Stimulated activated CD4-positive, alpha-beta T cell treated with anti-CD3 and anti-CD28 coated beads, Interleukin-1b, Interleukin-23, amount 100 ng/mL, for 24 hours (primary cell): ENCODE measurements around the gene IL18BP.

Experiments
- DNase-seq, 4 experiments: peaks; one replicate each; pipeline ENCODE4 v3.0.0-alpha.2; 2020; ENCODE audit warnings: low read depth in 4 of 4, low spot score in 1 of 4

The IL18BP gene

DNA sequence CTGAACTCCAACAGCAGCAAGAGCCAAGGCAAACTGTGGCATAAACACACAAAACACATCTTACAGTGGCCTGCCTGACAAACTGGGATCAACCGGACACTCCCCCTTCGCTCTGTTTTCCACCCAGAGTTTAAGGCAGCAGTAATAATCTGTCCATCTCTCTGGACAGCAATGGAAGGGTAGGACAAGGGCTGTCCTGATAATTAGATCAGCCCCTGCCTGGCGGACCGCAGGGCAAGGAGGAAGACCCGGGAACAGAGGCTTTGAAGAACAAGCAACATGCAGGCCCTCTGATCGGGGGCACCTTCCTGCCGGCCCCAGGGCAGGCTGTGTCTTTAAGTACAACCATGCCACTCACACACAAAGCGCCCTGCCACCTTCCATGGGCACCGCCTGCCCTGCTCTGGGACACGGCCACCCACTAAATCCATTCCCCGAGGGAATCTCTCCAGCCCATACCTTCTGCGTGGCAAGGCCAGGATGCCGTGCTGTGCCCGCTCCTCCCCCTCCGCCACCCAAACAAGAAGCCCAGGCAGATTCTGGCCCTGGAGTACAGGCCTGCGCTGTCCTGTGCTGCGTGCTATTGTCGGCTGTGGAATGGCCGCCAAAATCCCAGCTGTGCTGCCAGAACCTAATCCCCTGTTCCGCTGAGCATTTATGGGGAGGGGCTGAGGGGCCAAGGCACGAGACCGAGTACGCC is 42.8 kb downstream of the IL18BP start:
- peak in 1 of 4 experiments; percentile 19 for DNase-seq

DNA sequence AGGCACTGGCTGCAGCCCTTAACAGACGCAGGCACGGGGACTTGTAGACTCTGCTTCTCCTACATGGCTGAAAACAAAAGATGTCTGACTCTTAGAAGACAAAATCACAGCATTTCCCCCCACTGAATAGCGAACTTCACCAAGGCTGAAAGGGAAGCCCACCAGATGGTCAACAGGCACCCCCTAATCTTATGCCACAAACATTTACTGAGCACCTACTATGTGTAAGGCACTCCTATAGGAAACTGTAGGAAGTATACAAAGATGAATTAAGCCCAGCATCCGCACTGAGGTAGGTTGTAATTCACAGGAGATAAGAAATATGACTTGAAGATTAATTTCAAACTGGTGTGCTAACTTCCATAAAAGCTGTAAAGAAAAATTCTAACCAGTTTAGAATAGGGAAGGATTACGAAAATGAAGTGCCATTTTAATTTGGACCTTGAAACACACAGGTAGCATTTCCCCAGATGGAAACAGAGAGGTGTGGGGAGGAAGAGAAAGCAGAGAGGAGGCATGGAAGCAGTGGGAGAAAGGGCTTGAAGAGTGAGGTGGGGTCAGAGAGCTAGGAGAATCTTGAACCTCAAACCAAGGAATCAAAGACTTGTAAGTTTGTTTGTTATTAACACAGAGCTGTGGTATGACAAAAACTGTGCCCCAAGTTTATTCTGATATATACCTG is 43.5 kb downstream of the IL18BP start:
- no peak for DNase-seq

DNA sequence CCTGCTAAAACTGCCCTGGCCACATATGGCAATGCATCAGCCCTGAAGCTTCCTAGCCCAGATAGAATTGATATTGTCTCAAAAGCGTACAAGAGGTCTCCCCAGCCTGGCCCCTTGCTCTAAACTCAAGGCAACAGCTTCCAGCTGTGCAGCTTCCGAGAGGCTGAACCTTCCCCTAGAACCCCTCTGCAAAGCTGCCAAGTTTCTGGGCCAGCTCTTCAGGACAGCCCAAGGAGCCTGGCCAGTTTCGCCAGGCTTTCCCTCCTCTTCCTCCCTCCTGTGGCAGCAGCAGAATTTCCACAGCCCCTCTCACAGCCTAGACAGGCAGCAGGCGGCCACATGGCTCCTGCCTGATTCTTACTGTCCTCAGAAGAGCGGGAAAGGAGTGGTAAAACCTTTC is 47.1 kb downstream of the IL18BP start:
- no peak for DNase-seq

DNA sequence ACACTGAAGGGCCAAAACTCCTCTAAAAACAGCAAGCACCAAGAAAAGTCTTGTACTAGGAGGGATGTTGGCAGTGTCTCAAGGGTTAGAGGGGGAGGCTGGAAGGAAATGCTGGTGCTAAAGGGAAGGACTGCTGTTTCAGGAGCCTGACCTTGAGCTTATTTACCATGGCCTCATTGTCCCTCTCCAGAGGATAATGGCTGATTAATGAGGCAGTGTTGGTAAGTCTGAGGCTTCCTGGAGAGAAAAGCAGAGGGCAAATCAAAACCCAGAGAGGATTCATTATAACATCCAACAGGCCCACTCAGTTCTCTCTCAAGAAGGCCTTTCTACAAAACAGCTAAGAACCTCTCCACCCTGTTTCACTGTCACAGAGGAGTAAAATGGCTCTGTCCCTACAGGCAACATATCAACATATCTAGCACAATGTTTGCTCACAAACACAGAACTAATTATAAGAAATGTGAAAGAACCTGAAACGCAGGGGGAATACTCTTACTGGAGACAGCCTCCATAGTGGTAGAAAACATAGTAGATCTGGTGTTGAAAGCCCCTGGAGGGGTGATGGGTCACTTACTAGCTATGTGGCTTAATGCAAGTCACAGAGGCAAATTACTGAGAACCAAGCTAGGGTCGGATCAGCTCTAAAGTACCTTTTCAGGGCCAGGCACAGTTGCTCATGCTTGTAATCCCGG is 50.2 kb downstream of the IL18BP start:
- no peak for DNase-seq
